ENCODE results near the gene LRRC63.

Gene LRRC63

GRCh38 chr13:46307554-46307953 lies 95.8 kb downstream of the LRRC63 start:
- TF ChIP-seq CTCF (IDR thresholded peaks at IDR 0.05; ENCODE audit: control insufficient read depth, extremely low read depth, insufficient read depth): no peak
- DNase-seq (ENCODE audit: low read depth): no peak
- H3K4me3 ChIP-seq (ENCODE audit: low read depth, low read length): no peak overlapping the region

GRCh38 chr13:46310066-46310465 lies 98.3 kb downstream of the LRRC63 start:
- DNase-seq (ENCODE audit: low read depth): no peak
- no peak overlapping the region for H3K4me3 ChIP-seq (ENCODE audit: low read depth, low read length)
- no peak for TF ChIP-seq CTCF (IDR thresholded peaks at IDR 0.05; ENCODE audit: control insufficient read depth, extremely low read depth, insufficient read depth)

- TF ChIP-seq CTCF (IDR thresholded peaks at IDR 0.05; ENCODE audit: control insufficient read depth, extremely low read depth, insufficient read depth): no peak
- no peak overlapping the region for H3K4me3 ChIP-seq (ENCODE audit: low read depth, low read length)
- no peak for DNase-seq (ENCODE audit: low read depth)
Measured at GRCh38 chr13:46311217-46311616, 99.5 kb downstream of the LRRC63 start.

- no peak for TF ChIP-seq CTCF (IDR thresholded peaks at IDR 0.05; ENCODE audit: control insufficient read depth, extremely low read depth, insufficient read depth)
- DNase-seq (ENCODE audit: low read depth): no peak
- H3K4me3 ChIP-seq (ENCODE audit: low read depth, low read length): no peak overlapping the region
Measured at GRCh38 chr13:46313024-46313423, 101.3 kb downstream of the LRRC63 start.

- H3K4me3 ChIP-seq (ENCODE audit: low read depth, low read length): no peak overlapping the region
- no peak for DNase-seq (ENCODE audit: low read depth)
- TF ChIP-seq CTCF (IDR thresholded peaks at IDR 0.05; ENCODE audit: control insufficient read depth, extremely low read depth, insufficient read depth): no peak
Measured at GRCh38 chr13:46313432-46314257, 101.9 kb downstream of the LRRC63 start.

GRCh38 chr13:46314587-46314986 lies 102.9 kb downstream of the LRRC63 start:
- no peak overlapping the region for H3K4me3 ChIP-seq (ENCODE audit: low read depth, low read length)
- DNase-seq (ENCODE audit: low read depth): no peak
- TF ChIP-seq CTCF (IDR thresholded peaks at IDR 0.05; ENCODE audit: control insufficient read depth, extremely low read depth, insufficient read depth): no peak

- DNase-seq (ENCODE audit: low read depth): no peak
- no peak for TF ChIP-seq CTCF (IDR thresholded peaks at IDR 0.05; ENCODE audit: control insufficient read depth, extremely low read depth, insufficient read depth)
- no peak overlapping the region for H3K4me3 ChIP-seq (ENCODE audit: low read depth, low read length)
Measured at GRCh38 chr13:46315036-46315435, 103.3 kb downstream of the LRRC63 start.
